ENCODE results near the gene CKAP2L.

Gene CKAP2L

GRCh38 chr2:112798979-112799975 is 34.9 kb upstream of the CKAP2L start:
- no peaks in the 10 kb centered on the region for H3K27me3 Mint-ChIP-seq
- H3K4me3 Mint-ChIP-seq: no peak overlapping the region
- no peaks in the 10 kb centered on the region for H3K9me3 Mint-ChIP-seq
- ATAC-seq (replicated peaks): no peak
- H3K27ac Mint-ChIP-seq: no peak overlapping the region
- no peaks in the 10 kb centered on the region for H3K36me3 Mint-ChIP-seq (ENCODE audit: insufficient read depth)
- peaks cover 0 to 2% of the 10 kb centered on the region in 2 donors for H3K4me1 Mint-ChIP-seq (ENCODE audit: low read depth in 2 of 2)
- DNase-seq: no peak

GRCh38 chr2:112796486-112796885 is 32.1 kb upstream of the CKAP2L start:
- Mint-ChIP-seq H3K27ac (no peak overlapping the region), H3K9me3 (no peaks in the 10 kb centered on the region), H3K36me3 (ENCODE audit: insufficient read depth) (no peaks in the 10 kb centered on the region), H3K4me3 (no peak overlapping the region), H3K27me3 (no peaks in the 10 kb centered on the region), H3K4me1 (ENCODE audit: low read depth in 2 of 2) (peaks cover 4% of the 10 kb centered on the region in 2 donors)
- DNase-seq: no peak
- ATAC-seq (replicated peaks): no peak

DNA sequence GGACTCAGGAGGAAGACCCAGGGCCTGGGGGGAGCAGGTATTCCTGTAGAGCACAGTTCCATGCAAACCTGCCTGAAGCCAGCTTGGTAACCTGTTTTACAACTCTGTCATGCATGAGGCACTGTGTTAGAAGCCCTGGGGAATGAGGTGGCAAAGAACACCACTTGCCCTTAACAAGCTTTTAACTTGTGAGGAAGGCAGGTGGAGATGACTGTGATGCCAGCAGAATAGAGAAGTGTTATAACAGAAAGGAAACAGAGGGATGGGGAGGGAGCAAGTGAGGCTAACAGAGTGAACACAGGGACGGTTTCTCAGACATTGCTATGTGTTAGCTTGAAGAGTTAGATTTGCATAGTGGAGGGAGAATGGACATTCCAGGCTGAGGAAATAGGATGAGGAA is 31.4 kb upstream of the CKAP2L start:
- no peak overlapping the region for H3K4me3 Mint-ChIP-seq
- peaks cover 4% of the 10 kb centered on the region in 2 donors for H3K4me1 Mint-ChIP-seq (ENCODE audit: low read depth in 2 of 2)
- H3K9me3 Mint-ChIP-seq: no peaks in the 10 kb centered on the region
- no peak overlapping the region for H3K27ac Mint-ChIP-seq
- H3K36me3 Mint-ChIP-seq (ENCODE audit: insufficient read depth): no peaks in the 10 kb centered on the region
- H3K27me3 Mint-ChIP-seq: no peaks in the 10 kb centered on the region
- no peak for ATAC-seq (replicated peaks)
- no peak for DNase-seq

GRCh38 chr2:112794841-112795240 is 30.4 kb upstream of the CKAP2L start:
- no peak for ATAC-seq (replicated peaks)
- H3K9me3 Mint-ChIP-seq: no peaks in the 10 kb centered on the region
- H3K4me3 Mint-ChIP-seq: no peak overlapping the region
- no peaks in the 10 kb centered on the region for H3K36me3 Mint-ChIP-seq (ENCODE audit: insufficient read depth)
- no peaks in the 10 kb centered on the region for H3K27me3 Mint-ChIP-seq
- DNase-seq: no peak
- H3K27ac Mint-ChIP-seq: no peak overlapping the region
- H3K4me1 Mint-ChIP-seq (ENCODE audit: low read depth in 2 of 2): peaks cover 3 to 4% of the 10 kb centered on the region in 2 donors

DNA sequence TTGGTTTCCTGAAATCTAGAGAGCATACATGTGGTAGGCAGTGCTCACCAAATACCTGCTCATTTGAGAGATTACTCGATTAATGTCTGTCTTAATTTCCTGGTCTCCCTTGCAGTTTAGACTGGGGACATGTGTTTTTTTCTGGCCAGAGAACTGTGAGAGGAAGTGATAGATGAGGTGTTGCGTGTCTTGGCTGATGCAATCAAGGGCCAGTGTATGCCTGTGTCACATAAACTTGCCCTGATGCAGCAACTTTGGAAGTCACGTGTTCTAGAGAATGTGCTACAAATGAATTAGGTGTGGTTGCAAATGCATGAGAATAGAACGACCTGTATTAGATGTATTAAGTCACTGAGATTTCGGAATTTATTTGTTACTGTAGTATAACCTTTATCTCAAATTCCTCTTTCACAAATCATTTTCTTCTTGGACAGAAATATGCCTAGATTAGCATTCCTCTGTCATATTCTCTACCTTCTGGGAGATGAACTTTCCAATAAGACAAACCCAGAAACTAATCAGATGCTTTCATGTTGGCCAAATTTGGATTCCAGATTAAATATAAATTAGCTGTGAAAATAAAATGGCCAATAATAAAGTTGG is 29.8 kb upstream of the CKAP2L start:
- ATAC-seq (replicated peaks) (peak; percentile 73), DNase-seq (peak in 1 of 3 experiments; percentile 14)
- no peaks in the 10 kb centered on the region for H3K36me3 Mint-ChIP-seq (ENCODE audit: insufficient read depth)
- no peak overlapping the region for H3K4me3 Mint-ChIP-seq
- peaks cover 3 to 4% of the 10 kb centered on the region in 2 donors for H3K4me1 Mint-ChIP-seq (ENCODE audit: low read depth in 2 of 2)
- peak overlapping the region in 1 of 2 donors; percentile 6 for H3K27ac Mint-ChIP-seq
- H3K27me3 Mint-ChIP-seq: no peaks in the 10 kb centered on the region
- H3K9me3 Mint-ChIP-seq: no peaks in the 10 kb centered on the region

DNA sequence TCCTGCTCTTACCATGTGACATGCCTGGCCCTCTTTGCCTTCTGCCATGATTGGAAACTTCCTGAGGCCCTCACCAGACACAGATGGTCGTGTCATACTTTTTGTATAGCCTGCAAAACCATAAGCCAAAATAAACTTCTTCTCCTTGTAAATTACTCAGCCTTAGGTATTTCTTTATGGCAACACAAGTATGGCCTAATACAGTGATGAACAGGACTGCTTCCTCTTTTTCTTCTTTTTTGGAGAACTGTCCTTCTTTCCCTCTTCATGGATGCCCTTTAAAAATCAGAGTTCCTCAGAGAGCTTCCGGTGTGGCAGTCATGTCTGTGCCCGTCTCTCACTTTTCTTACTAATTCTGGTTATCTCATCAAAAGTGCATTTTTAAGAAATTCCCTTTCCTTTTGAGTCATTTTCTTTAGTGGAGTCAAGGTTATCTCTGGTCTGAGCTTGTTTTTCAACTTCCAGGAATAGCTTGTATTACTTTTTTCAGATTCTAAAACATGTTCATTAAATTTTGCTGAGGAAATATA is 29.1 kb upstream of the CKAP2L start:
- no peaks in the 10 kb centered on the region for H3K9me3 Mint-ChIP-seq
- ATAC-seq (replicated peaks) (no peak), DNase-seq (no peak)
- no peak overlapping the region for H3K4me3 Mint-ChIP-seq
- peaks cover 0 to 6% of the 10 kb centered on the region in 2 donors for H3K27me3 Mint-ChIP-seq
- peaks cover 3 to 4% of the 10 kb centered on the region in 2 donors for H3K4me1 Mint-ChIP-seq (ENCODE audit: low read depth in 2 of 2)
- peak overlapping the region in 1 of 2 donors; percentile 6 for H3K27ac Mint-ChIP-seq
- H3K36me3 Mint-ChIP-seq (ENCODE audit: insufficient read depth): no peaks in the 10 kb centered on the region

GRCh38 chr2:112792419-112792818 is 28.0 kb upstream of the CKAP2L start:
- DNase-seq: no peak
- no peaks in the 10 kb centered on the region for H3K9me3 Mint-ChIP-seq
- H3K4me1 Mint-ChIP-seq (ENCODE audit: low read depth in 2 of 2): peaks cover 3 to 4% of the 10 kb centered on the region in 2 donors
- no peaks in the 10 kb centered on the region for H3K36me3 Mint-ChIP-seq (ENCODE audit: insufficient read depth)
- peaks cover 0 to 16% of the 10 kb centered on the region in 2 donors for H3K27me3 Mint-ChIP-seq
- ATAC-seq (replicated peaks): no peak
- H3K27ac Mint-ChIP-seq: no peak overlapping the region
- H3K4me3 Mint-ChIP-seq: no peak overlapping the region

GRCh38 chr2:112791693-112792230 is 27.4 kb upstream of the CKAP2L start:
- H3K4me3 Mint-ChIP-seq: no peak overlapping the region
- H3K27ac Mint-ChIP-seq: no peak overlapping the region
- H3K27me3 Mint-ChIP-seq: peaks cover 0 to 22% of the 10 kb centered on the region in 2 donors
- H3K9me3 Mint-ChIP-seq: no peaks in the 10 kb centered on the region
- ATAC-seq (replicated peaks) (no peak), DNase-seq (no peak)
- peaks cover 3 to 4% of the 10 kb centered on the region in 2 donors for H3K4me1 Mint-ChIP-seq (ENCODE audit: low read depth in 2 of 2)
- no peaks in the 10 kb centered on the region for H3K36me3 Mint-ChIP-seq (ENCODE audit: insufficient read depth)

DNA sequence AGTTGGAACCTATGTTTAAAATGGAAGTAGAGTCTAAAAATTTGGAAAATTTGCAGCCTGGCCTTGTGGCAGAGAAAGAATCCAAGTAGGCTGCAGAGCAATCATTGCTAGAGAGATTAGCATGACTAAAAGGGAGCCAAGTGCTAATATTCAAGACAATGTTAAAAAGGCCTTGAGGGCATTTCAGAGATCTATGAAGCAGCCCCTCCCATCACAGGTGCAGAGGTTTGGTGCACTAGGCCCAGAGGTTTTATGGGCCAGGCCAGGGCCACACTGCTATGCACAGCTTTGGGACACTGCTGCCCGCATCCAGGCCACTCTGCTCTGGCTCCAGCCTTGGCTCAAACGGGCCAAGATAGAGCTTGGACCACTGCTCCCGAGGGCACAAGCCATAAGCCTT is 26.6 kb upstream of the CKAP2L start:
- no peaks in the 10 kb centered on the region for H3K9me3 Mint-ChIP-seq
- ATAC-seq (replicated peaks) (no peak), DNase-seq (no peak)
- no peaks in the 10 kb centered on the region for H3K36me3 Mint-ChIP-seq (ENCODE audit: insufficient read depth)
- peaks cover 0 to 30% of the 10 kb centered on the region in 2 donors for H3K27me3 Mint-ChIP-seq
- H3K4me3 Mint-ChIP-seq: no peak overlapping the region
- H3K27ac Mint-ChIP-seq: no peak overlapping the region
- peaks cover 3 to 4% of the 10 kb centered on the region in 2 donors for H3K4me1 Mint-ChIP-seq (ENCODE audit: low read depth in 2 of 2)

- H3K27ac Mint-ChIP-seq: no peak overlapping the region
- no peak for ATAC-seq (replicated peaks)
- H3K27me3 Mint-ChIP-seq: peaks cover 0 to 33% of the 10 kb centered on the region in 2 donors
- H3K4me1 Mint-ChIP-seq (ENCODE audit: low read depth in 2 of 2): peaks cover 3 to 4% of the 10 kb centered on the region in 2 donors
- H3K36me3 Mint-ChIP-seq (ENCODE audit: insufficient read depth): no peaks in the 10 kb centered on the region
- H3K9me3 Mint-ChIP-seq: no peaks in the 10 kb centered on the region
- DNase-seq: no peak
- H3K4me3 Mint-ChIP-seq: no peak overlapping the region
Observed at GRCh38 chr2:112790305-112790704, 25.9 kb upstream of the CKAP2L start.

- ATAC-seq (replicated peaks) (no peak), DNase-seq (no peak)
- no peak overlapping the region for H3K4me3 Mint-ChIP-seq
- peaks cover 4% of the 10 kb centered on the region in 2 donors for H3K4me1 Mint-ChIP-seq (ENCODE audit: low read depth in 2 of 2)
- H3K27me3 Mint-ChIP-seq: peaks cover 9 to 44% of the 10 kb centered on the region in 2 donors
- no peak overlapping the region for H3K27ac Mint-ChIP-seq
- H3K9me3 Mint-ChIP-seq: no peaks in the 10 kb centered on the region
- no peaks in the 10 kb centered on the region for H3K36me3 Mint-ChIP-seq (ENCODE audit: insufficient read depth)
Observed at GRCh38 chr2:112789186-112789585, 24.8 kb upstream of the CKAP2L start.

DNA sequence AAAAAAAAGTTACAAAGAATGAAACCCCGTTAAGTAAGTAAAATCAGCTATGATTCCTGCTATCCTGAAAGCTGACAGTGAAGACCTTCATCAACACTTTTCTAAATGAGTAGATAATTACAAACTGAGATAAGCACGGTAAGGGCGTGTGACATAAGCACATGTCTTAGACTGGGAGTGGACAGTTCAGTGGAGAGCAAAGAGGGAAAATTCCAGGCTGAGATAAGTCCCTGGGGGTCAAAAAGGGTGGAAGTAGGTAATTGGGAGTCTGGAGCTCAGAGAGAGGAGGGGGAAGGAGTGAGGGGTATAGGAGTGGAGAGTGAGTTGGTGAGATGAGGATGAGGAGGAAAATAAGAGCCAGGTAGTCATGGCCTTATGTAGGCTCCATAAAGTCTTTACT is 24.2 kb upstream of the CKAP2L start:
- no peak for ATAC-seq (replicated peaks)
- Mint-ChIP-seq H3K4me3 (no peak overlapping the region), H3K27me3 (peaks cover 11 to 50% of the 10 kb centered on the region in 2 donors)

GRCh38 chr2:112787729-112788393 is 23.5 kb upstream of the CKAP2L start:
- Mint-ChIP-seq H3K27ac (no peak overlapping the region), H3K9me3 (no peaks in the 10 kb centered on the region), H3K4me1 (ENCODE audit: low read depth in 2 of 2) (peaks cover 0 to 3% of the 10 kb centered on the region in 2 donors), H3K36me3 (ENCODE audit: insufficient read depth) (no peaks in the 10 kb centered on the region), H3K4me3 (no peak overlapping the region), H3K27me3 (peaks cover 11 to 56% of the 10 kb centered on the region in 2 donors)
- ATAC-seq (replicated peaks) (no peak), DNase-seq (no peak)

More for the DNA sequence above, 24.2 kb upstream of the CKAP2L start:
- Mint-ChIP-seq H3K27ac (no peak overlapping the region), H3K9me3 (no peaks in the 10 kb centered on the region), H3K4me1 (ENCODE audit: low read depth in 2 of 2) (peaks cover 3 to 4% of the 10 kb centered on the region in 2 donors), H3K36me3 (ENCODE audit: insufficient read depth) (no peaks in the 10 kb centered on the region)
- no peak for DNase-seq

Data from effector memory CD8-positive, alpha-beta T cell (primary cell).